HepG2 (cell line): ENCODE results near the gene ZBTB4. TPM values are rescaled to one million over a fixed set of nuclear protein-coding genes. Genes with fewer than 3 reads are reported as not detected.

Experiments used
- ATAC-seq: fragments of 200-7000 bp; cut with Tn5 transposase; 3 replicates; pipeline ENCODE4 v1.9.1; 2020; ENCODE audit warnings: mild to moderate bottlenecking, moderate library complexity
- BruUV-seq: library from RNA; stranded (reverse); fragments of 400-500 nt; replicated peaks from 2 replicates; lab custom pipeline; 2021; lab: Mats Ljungman, UMichigan
- CTCF ChIA-PET: fragments of 300-600 bp; formaldehyde crosslinking; extraction: SDS; loops from one replicate; lab custom pipeline; 2021; ENCODE audit warnings: low total read pairs, inconsistent platforms, low intra/inter-chr PET ratio; lab: Yijun Ruan, JAX
- POLR2A ChIA-PET: fragments of 350-600 bp; sonication (Branson Sonifier 250); formaldehyde crosslinking; loops from one replicate; lab custom pipeline; 2020; ENCODE audit warnings: antibody characterized with exemption, inconsistent platforms; lab: Yijun Ruan, JAX
- DNase-seq: peaks from one replicate; pipeline ENCODE4 v3.0.0-alpha.2; 2015; ENCODE audit warnings: low spot score
- FAIRE-seq: peaks from 3 replicates; lab custom pipeline; 2011; peaks lifted over from hg19 to GRCh38; lab: Jason Lieb, UNC
- H2AFZ ChIP-seq: one replicate; pipeline ENCODE4 v1.6.1; 2011; ENCODE audit warnings: low read length, inconsistent platforms
- H3K27ac ChIP-seq: fragments of 300-600 bp; 3 replicates; pipeline ENCODE4 v1.8.0; 2011; ENCODE audit warnings: mixed run types, mild to moderate bottlenecking, mixed read lengths, low read length, inconsistent platforms; ENCODE audit not compliant: insufficient read depth; ENCODE audit errors: extremely low read length
- H3K27me3 ChIP-seq, 2 experiments: fragments of 200-600 bp in 1 of 2; 2 replicates in 1 of 2; 3 replicates in 1 of 2; pipeline versions ENCODE4 v1.6.0 to v1.8.0; 2011; ENCODE audit warnings: low read length in 2 of 2, mild to moderate bottlenecking in 2 of 2, moderate library complexity in 2 of 2, inconsistent platforms in 1 of 2; ENCODE audit not compliant: insufficient read depth in 2 of 2, control insufficient read depth in 1 of 2
- H3K36me3 ChIP-seq, 2 experiments: fragments of 200-600 bp in 1 of 2; replicated peaks in 1 of 2; 2 replicates in 1 of 2; 3 replicates in 1 of 2; pipeline versions ENCODE4 v1.5.1 to v1.8.0; 2011; ENCODE audit warnings: low read length in 2 of 2, inconsistent platforms in 1 of 2; ENCODE audit not compliant: insufficient read depth in 2 of 2, control insufficient read depth in 1 of 2
- H3K4me1 ChIP-seq: 2 replicates; pipeline ENCODE4 v1.5.1; 2012; ENCODE audit warnings: low read length, inconsistent platforms; ENCODE audit not compliant: insufficient read depth
- H3K4me2 ChIP-seq: 2 replicates; pipeline ENCODE4 v1.6.0; 2011; ENCODE audit warnings: low read depth, low read length, inconsistent platforms
- H3K4me3 ChIP-seq, 3 experiments: fragments of 200-600 bp in 1 of 3; sonication (generic), shearing (Covaris generic) in 1 of 3; replicated peaks in 1 of 3; 2 replicates each; pipeline ENCODE4 v1.5.1; 2011 to 2016; ENCODE audit warnings: low read length in 3 of 3, inconsistent platforms in 2 of 3, low read depth in 2 of 3, mild to moderate bottlenecking in 2 of 3, control low read depth in 1 of 3, mixed read lengths in 1 of 3; ENCODE audit not compliant: insufficient read depth in 1 of 3
- H3K79me2 ChIP-seq: one replicate; pipeline ENCODE4 v1.6.1; 2011; ENCODE audit warnings: low read length, inconsistent platforms; ENCODE audit not compliant: insufficient read depth
- H3K9ac ChIP-seq: 2 replicates; pipeline ENCODE4 v1.6.0; 2011; ENCODE audit warnings: mild to moderate bottlenecking, low read depth, low read length, inconsistent platforms; ENCODE audit not compliant: insufficient read depth
- H3K9me3 ChIP-seq: 2 replicates; pipeline ENCODE4 v1.5.1; 2012; ENCODE audit warnings: mild to moderate bottlenecking, low read length
- H4K20me1 ChIP-seq: 2 replicates; pipeline ENCODE4 v1.6.0; 2011; ENCODE audit warnings: inconsistent platforms, mild to moderate bottlenecking, low read length, moderate library complexity; ENCODE audit not compliant: insufficient read depth
- CEBPB ChIP-seq: IDR thresholded peaks from 2 replicates; pipeline ENCODE4 v1.6.1; 2011; ENCODE audit warnings: low read depth, low read length, improper control_type of control experiment, borderline replicate concordance
- CREB1 ChIP-seq, 2 experiments: fragments of 450-650 bp in 1 of 2; IDR thresholded peaks; 2 replicates each; pipeline ENCODE4 v1.6.1; 2016 to 2017; ENCODE audit warnings: control low read depth in 1 of 2, mild to moderate bottlenecking in 1 of 2, missing compliant biosample characterization in 1 of 2, missing genetic modification characterization in 1 of 2
- EP300 ChIP-seq, 3 experiments: sonication (generic) in 1 of 3; formaldehyde crosslinking in 1 of 3; IDR thresholded peaks; 2 replicates each; pipeline versions ENCODE4 v1.5.1 to v1.6.1; 2011 to 2020; ENCODE audit warnings: low read depth in 2 of 3, low read length in 2 of 3, borderline replicate concordance in 1 of 3, improper control_type of control experiment in 1 of 3, mild to moderate bottlenecking in 1 of 3, missing genetic modification reagents in 1 of 3, moderate library complexity in 1 of 3
- ESRRA ChIP-seq: sonication (generic); formaldehyde crosslinking; IDR thresholded peaks from 2 replicates; pipeline ENCODE4 v1.5.1; 2020; ENCODE audit warnings: mild to moderate bottlenecking, low read depth, missing genetic modification reagents
- HNRNPK ChIP-seq: fragments of 200-400 bp; formaldehyde crosslinking; IDR thresholded peaks from 2 replicates; pipeline ENCODE4 v1.6.1; 2018; ENCODE audit warnings: low read length, low read depth, moderate library complexity, mild to moderate bottlenecking; ENCODE audit not compliant: poor library complexity, severe bottlenecking
- HNRNPL ChIP-seq: fragments of 200-400 bp; formaldehyde crosslinking; IDR thresholded peaks from 2 replicates; pipeline ENCODE4 v1.6.1; 2017; ENCODE audit warnings: mild to moderate bottlenecking, low read depth, low read length
- KDM4B ChIP-seq: sonication (generic); formaldehyde crosslinking; IDR thresholded peaks from 2 replicates; pipeline ENCODE4 v1.4.0; 2020; ENCODE audit warnings: missing genetic modification reagents
- MYC ChIP-seq: sonication (generic); formaldehyde crosslinking; IDR thresholded peaks from 2 replicates; pipeline ENCODE4 v1.9.0; 2021; ENCODE audit warnings: missing genetic modification reagents, borderline replicate concordance
- PHF21A ChIP-seq: sonication (generic); formaldehyde crosslinking; IDR thresholded peaks from 2 replicates; pipeline ENCODE4 v1.5.0; 2020; ENCODE audit warnings: mild to moderate bottlenecking, missing genetic modification reagents
- POLR2G ChIP-seq: fragments of 200-400 bp; formaldehyde crosslinking; IDR thresholded peaks from 2 replicates; pipeline ENCODE4 v1.6.1; 2018; ENCODE audit warnings: mild to moderate bottlenecking, low read depth, low read length, moderate library complexity
- RBAK ChIP-seq: sonication (generic); formaldehyde crosslinking; IDR thresholded peaks from 2 replicates; pipeline ENCODE4 v1.5.1; 2020; ENCODE audit warnings: mild to moderate bottlenecking, missing genetic modification reagents
- ZFX ChIP-seq: sonication (generic); formaldehyde crosslinking; IDR thresholded peaks from 2 replicates; pipeline ENCODE4 v1.4.0; 2020; ENCODE audit warnings: mild to moderate bottlenecking, low read depth, missing genetic modification reagents, moderate library complexity
- ZKSCAN5 ChIP-seq: sonication (generic); formaldehyde crosslinking; IDR thresholded peaks from 2 replicates; pipeline ENCODE4 v1.5.1; 2020; ENCODE audit warnings: mild to moderate bottlenecking, missing genetic modification reagents
- ZNF44 ChIP-seq: sonication (generic); formaldehyde crosslinking; IDR thresholded peaks from 2 replicates; pipeline ENCODE4 v1.5.1; 2020; ENCODE audit warnings: mild to moderate bottlenecking, missing genetic modification reagents
- ZNF451 ChIP-seq: sonication (generic); formaldehyde crosslinking; IDR thresholded peaks from 2 replicates; pipeline ENCODE4 v1.5.0; 2020; ENCODE audit warnings: mild to moderate bottlenecking, missing genetic modification reagents
- ZNF580 ChIP-seq: IDR thresholded peaks from 2 replicates; pipeline ENCODE4 v1.6.1; 2016; ENCODE audit warnings: low read depth, borderline replicate concordance
- ZNF597 ChIP-seq: sonication (generic); formaldehyde crosslinking; IDR thresholded peaks from 2 replicates; pipeline ENCODE4 v1.5.0; 2020; ENCODE audit warnings: missing genetic modification reagents
- ZNF713 ChIP-seq: sonication (generic); formaldehyde crosslinking; IDR thresholded peaks from 2 replicates; pipeline ENCODE4 v1.4.0; 2020; ENCODE audit warnings: mild to moderate bottlenecking, missing genetic modification reagents
- ZNF788 ChIP-seq: sonication (generic); formaldehyde crosslinking; IDR thresholded peaks from 2 replicates; pipeline ENCODE4 v1.5.0; 2020; ENCODE audit warnings: mild to moderate bottlenecking, missing genetic modification reagents, borderline replicate concordance
- WGBS: methylation state at CpG from one replicate; pipeline ENCODE4 v1.1.6; 2017; ENCODE audit warnings: low lambda C conversion rate; 5-methylcytosine and 5-hydroxymethylcytosine counted together
- in situ Hi-C: cut with HindIII; loops from 2 replicates; pipeline ENCODE4 v1.10.0; 2017; ENCODE audit warnings: low pct_unique_long_range_greater_than_20kb; ENCODE audit not compliant: extremely low pct_ligation_motif_present
- intact Hi-C: fragments of 100-400 bp; cut with micrococcal nuclease; formaldehyde crosslinking; loops from one replicate; pipeline ENCODE4 v1.10.0; 2022; ENCODE audit not compliant: unreplicated experiment
- polyA plus RNA-seq, 8 experiments: library from polyadenylated mRNA; depleted of rRNA in 3 of 8; stranded (reverse) in 7 of 8; unstranded in 1 of 8; fragments of >200 nt; fragmentation: Illumina TruSeq in 4 of 8; extraction: Trizol in 4 of 8; gene quantifications; 2 replicates each; pipeline versions ENCODE4 v1.2.1 to v1.2.3, GENCODE V29; 2011 to 2016; ENCODE audit warnings: low read depth in 4 of 8, missing spikeins in 1 of 8, mixed read lengths in 1 of 8; ENCODE audit not compliant: insufficient read depth in 1 of 8
- total RNA-seq, 5 experiments: library from RNA; depleted of rRNA; stranded (reverse); fragments of >200 nt; fragmentation: Illumina TruSeq; extraction: Trizol; gene quantifications; 2 replicates each; pipeline ENCODE4 v1.2.3, GENCODE V29; 2016; ENCODE audit warnings: low read depth in 1 of 5
- TF ChIP-seq, protein P1 (sequence below): sonication (generic); formaldehyde crosslinking; IDR thresholded peaks from 2 replicates; pipeline ENCODE4 v1.8.0; 2022; ENCODE audit warnings: missing genetic modification reagents, low read depth, mild to moderate bottlenecking, borderline replicate concordance

ZBTB4 gene
- total and polyA plus RNA-seq, 2 of the 13 experiments (the other 11 are each of a cell fraction or from before 2014, with no cell fraction given), result 4.3 to 7.4 TPM

DNA sequence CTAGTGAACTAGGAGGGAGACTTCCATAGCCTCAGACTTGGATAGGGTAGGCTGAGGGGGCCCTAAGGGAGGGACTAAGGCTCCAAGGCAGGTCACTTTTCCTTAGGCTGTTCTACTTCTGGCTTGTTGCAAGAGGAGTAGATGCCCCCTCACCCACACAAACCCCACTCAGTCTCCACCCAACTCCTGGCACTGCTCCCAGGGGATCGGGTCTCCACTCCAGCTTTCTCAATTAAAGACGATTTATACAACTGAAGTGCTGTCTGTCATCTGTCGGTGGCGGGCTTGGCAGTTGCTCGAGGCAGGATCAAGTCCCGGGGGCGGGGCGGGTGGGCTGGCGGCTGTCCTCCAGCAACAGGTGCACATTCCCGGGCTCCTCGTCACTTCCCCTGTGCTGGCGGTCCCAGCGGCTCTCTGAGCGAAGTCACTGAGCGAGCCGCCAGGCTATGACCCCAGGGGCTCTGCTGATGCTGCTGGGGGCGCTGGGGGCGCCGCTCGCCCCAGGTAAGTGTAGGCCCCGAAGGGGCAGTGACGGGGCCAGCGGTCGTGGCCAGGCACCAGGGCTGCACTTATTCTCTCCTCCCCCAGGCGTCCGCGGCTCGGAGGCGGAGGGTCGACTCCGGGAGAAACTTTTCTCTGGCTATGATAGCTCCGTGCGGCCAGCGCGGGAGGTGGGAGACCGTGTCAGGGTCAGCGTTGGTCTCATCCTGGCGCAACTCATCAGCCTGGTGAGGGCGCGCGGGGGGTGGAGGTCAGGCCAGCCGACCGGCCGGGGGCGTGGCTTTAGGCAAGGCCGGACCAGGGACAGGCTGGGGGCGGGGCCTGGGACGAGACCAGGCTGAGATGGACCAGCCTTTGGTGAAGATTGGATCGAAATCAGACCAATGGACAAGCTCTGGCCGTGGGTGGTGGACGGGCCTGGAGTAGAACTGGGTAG, 34.5 kb downstream of the ZBTB4 start, which contains the start of gene CHRNB1:
Gene CHRNB1 (plus strand): TSS at position 380 of the 937 bp plus-strand sequence. CDS start 67 bp downstream, at position 447.
- Histone ChIP-seq H3K27ac (peak within 1 kb of the TSS; percentile 73), H3K9ac (peak within 1 kb of the TSS; percentile 75), H3K4me3 (peak within 1 kb of the TSS; percentile 62 to 85 (median 63)), H3K27me3 (peaks cover 6 to 27% of the 10 kb centered on the region in 2 experiments; a peak in 4 of 5 replicates), H4K20me1 (no peaks in the 10 kb centered on the region), H3K36me3 (no peaks in the 10 kb centered on the region), H3K9me3 (no peaks in the 10 kb centered on the region), H3K79me2 (no peaks in the 10 kb centered on the region), H3K4me1 (peaks cover 50% of the 10 kb centered on the region), H2AFZ (no peak within 1 kb of the TSS), H3K4me2 (peak within 1 kb of the TSS; percentile 89)
- ATAC-seq (peak; percentile 87), DNase-seq (peak; percentile 85), FAIRE-seq (no peak)
- in situ Hi-C loops (no loop called here), intact Hi-C loops (loop anchor here (1.0 to 5.0 kb wide), 2 partner anchors 37 to 116 kb away; partner anchors contain the start of genes NEURL4, POLR2A and SLC35G6)
- ChIA-PET POLR2A (interaction anchor here (0.6 to 3.7 kb wide), 21 partner anchors 9 to 242 kb away, joined by 3 to 48 read pairs (median 4); partner anchors contain the start of genes CD68, PLSCR3, POLR2A and SLC35G6), CTCF (interaction anchor here (1.3 kb wide), 1 partner anchor 89 kb away, joined by 3 read pairs; no protein-coding TSS in a partner anchor)
- WGBS, result 0% methylated on average over 4 of the region's 51 CpGs
- TSS peak; percentile 55 for BruUV-seq
- TF ChIP-seq POLR2G (peak; percentile 60), ZNF580 (CRISPR knock-in tag) (peak; percentile 64; the same call in 1 of the 2 replicates), ZNF597 (CRISPR knock-in tag) (no peak), PHF21A (0 out of 2 replicates have a peak, but pooled peaks have one; percentile 66), RBAK (CRISPR knock-in tag) (no peak), CREB1 (IDR thresholded peaks at IDR 0.05) (no peak), CREB1 (CRISPR knock-in tag; IDR thresholded peaks at IDR 0.05) (no peak), EP300 (IDR thresholded peaks at IDR 0.05; ENCODE audit: low read depth in 2 of 2, low read length in 2 of 2) (0 out of 4 replicates have a peak, but pooled peaks of 1 of the 2 experiments have one; percentile 3), EP300 (CRISPR knock-in tag; IDR thresholded peaks at IDR 0.05; ENCODE audit: borderline replicate concordance) (no peak), ZNF451 (CRISPR knock-in tag) (peak; percentile 67; the same call in 1 of the 2 replicates), CEBPB (peak; percentile 63; the same call in 1 of the 2 replicates), ZFX (CRISPR knock-in tag) (peak; percentile 87), KDM4B (CRISPR knock-in tag) (no peak), HNRNPL (0 out of 2 replicates have a peak, but pooled peaks have one; percentile 50), MYC (CRISPR knock-in tag) (peak; percentile 13; the same call in 1 of the 2 replicates), HNRNPK (peak; percentile 16), ZNF44 (CRISPR knock-in tag) (peak; percentile 80), ZNF713 (CRISPR knock-in tag) (no peak), ZNF788 (peak; percentile 87; the same call in 1 of the 2 replicates), ESRRA (peak; percentile 75), ZKSCAN5 (no peak)
- TF ChIP-seq, protein P1, sequence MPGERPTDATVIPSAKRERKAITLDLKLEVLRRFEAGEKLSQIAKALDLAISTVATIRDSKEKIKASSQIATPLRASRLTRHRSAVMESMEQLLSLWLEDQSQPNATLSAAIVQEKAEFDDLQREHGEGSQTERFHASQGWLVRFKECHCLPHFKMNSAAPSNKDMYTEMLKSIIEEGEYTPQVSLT (CRISPR knock-in tag), result peak; percentile 48; the same call in 1 of the 2 replicates
